NT2/D1 (cell line): ENCODE results near the gene ATP6AP1.

ENCODE experiments used
- SUZ12 ChIP-seq: IDR thresholded peaks from 2 replicates; pipeline ENCODE4 v1.6.1; 2011; ENCODE audit not compliant: insufficient read length, insufficient read depth; ENCODE audit errors: extremely low read depth
- YY1 ChIP-seq: IDR thresholded peaks from 2 replicates; pipeline ENCODE4 v1.6.1; 2011; ENCODE audit not compliant: insufficient read length, insufficient read depth
- ZNF274 ChIP-seq: IDR thresholded peaks from 2 replicates; pipeline ENCODE4 v1.6.1; 2011; ENCODE audit warnings: mild to moderate bottlenecking, low read depth, low read length

- no peak for TF ChIP-seq ZNF274
- TF ChIP-seq SUZ12: no peak
- TF ChIP-seq YY1: no peak
Measured at GRCh38 chrX:154397888-154398667, 30.4 kb upstream of the ATP6AP1 start, which contains the start of gene RPL10.
